GM12892 (cell line): ENCODE data around the gene MYCBP2.

Experiments
- POLR2A ChIP-seq: IDR thresholded peaks from 2 replicates; pipeline ENCODE4 v1.6.1; 2011; ENCODE audit warnings: low read depth, low read length, control low read depth
- POLR2AphosphoS5 ChIP-seq: IDR thresholded peaks from 2 replicates; pipeline ENCODE4 v1.6.1; 2011; ENCODE audit warnings: low read depth, low read length, control low read depth
- TAF1 ChIP-seq: IDR thresholded peaks from 2 replicates; pipeline ENCODE4 v1.6.1; 2011; ENCODE audit warnings: low read depth, mild to moderate bottlenecking, control low read depth, low read length, borderline replicate concordance

- no peak for TF ChIP-seq POLR2A
- TF ChIP-seq POLR2AphosphoS5: no peak
- TF ChIP-seq TAF1: no peak
Observed at GRCh38 chr13:77325371-77325980, 1.4 kb downstream of the MYCBP2 start.
